HCT116 (cell line): ENCODE data around the gene B3GNT2. TPM values are rescaled to one million over a fixed set of nuclear protein-coding genes. Genes with fewer than 3 reads are reported as not detected.

ENCODE experiments used
- ATAC-seq: fragments of 200-7000 bp; cut with Tn5 transposase; 2 replicates; pipeline ENCODE4 v1.9.1; 2020; ENCODE audit warnings: mild to moderate bottlenecking, moderate library complexity
- BruUV-seq: library from RNA; stranded (reverse); fragments of 400-500 nt; replicated peaks from 2 replicates; lab custom pipeline; 2021; lab: Mats Ljungman, UMichigan
- CTCF ChIA-PET: fragments of 300-600 bp; sonication (Branson Sonifier 250); formaldehyde crosslinking; loops from one replicate; lab custom pipeline; 2021; ENCODE audit warnings: antibody characterized with exemption; lab: Charles Lee
- POLR2A ChIA-PET: fragments of 300-600, 350-600 bp; sonication (Branson Sonifier 250); formaldehyde crosslinking; loops from one replicate; lab custom pipeline; 2021; ENCODE audit warnings: antibody characterized with exemption; lab: Charles Lee
- RAD21 ChIA-PET, 2 experiments: fragments of 300-600 bp; sonication (Branson Sonifier 250); formaldehyde crosslinking; loops; one replicate each; lab custom pipeline; 2023; ENCODE audit warnings: low total read pairs in 2 of 2; ENCODE audit not compliant: uncharacterized antibody in 2 of 2, unreplicated experiment in 2 of 2, low non-redundant PET in 1 of 2; lab: Charles Lee
- DNase-seq: peaks from one replicate; pipeline ENCODE4 v3.0.0-alpha.2; 2010; ENCODE audit warnings: low read depth, low spot score
- H2AFZ ChIP-seq: fragments of 200-600 bp; shearing (Covaris generic), sonication (generic); 2 replicates; pipeline ENCODE4 v1.6.1; 2017; ENCODE audit warnings: low read depth, mixed run types, mixed read lengths, antibody characterized with exemption, low read length; ENCODE audit not compliant: poor library complexity, severe bottlenecking
- H3K27ac ChIP-seq: 2 replicates; pipeline ENCODE4 v1.5.1; 2012; ENCODE audit warnings: low read depth, low read length
- H3K27me3 ChIP-seq: fragments of 200-600 bp; sonication (generic); 2 replicates; pipeline ENCODE4 v1.6.1; 2016; ENCODE audit warnings: mixed run types, low read length, mixed read lengths; ENCODE audit not compliant: insufficient read depth
- H3K36me3 ChIP-seq, 2 experiments: fragments of 200-500 bp in 1 of 2; fragments of 200-600 bp in 1 of 2; sonication (Bioruptor generic) in 1 of 2; sonication (generic) in 1 of 2; 2 replicates each; pipeline versions ENCODE4 v1.5.1 to v1.6.1; 2014 to 2016; ENCODE audit warnings: low read length in 2 of 2, inconsistent platforms in 1 of 2, mixed read lengths in 1 of 2, mixed run types in 1 of 2; ENCODE audit not compliant: insufficient read depth in 2 of 2, control insufficient read depth in 1 of 2
- H3K4me1 ChIP-seq, 2 experiments: fragments of 200-600 bp in 1 of 2; sonication (generic) in 1 of 2; 2 replicates each; pipeline versions ENCODE4 v1.5.1 to v1.6.1; 2012 to 2017; ENCODE audit warnings: low read length in 2 of 2, inconsistent platforms in 1 of 2, mild to moderate bottlenecking in 1 of 2, mixed read lengths in 1 of 2, mixed run types in 1 of 2, moderate library complexity in 1 of 2; ENCODE audit not compliant: insufficient read depth in 2 of 2, control insufficient read depth in 1 of 2
- H3K4me2 ChIP-seq: fragments of 200-600 bp; sonication (generic); 2 replicates; pipeline ENCODE4 v1.6.1; 2017; ENCODE audit warnings: mixed run types, low read length, mixed read lengths
- H3K4me3 ChIP-seq, 2 experiments: fragments of 200-600 bp in 1 of 2; sonication (generic) in 1 of 2; replicated peaks in 1 of 2; 2 replicates each; pipeline ENCODE4 v1.5.1; 2011 to 2016; ENCODE audit warnings: low read length in 2 of 2, control low read depth in 1 of 2, low read depth in 1 of 2, mild to moderate bottlenecking in 1 of 2, mixed read lengths in 1 of 2, mixed run types in 1 of 2
- H3K79me2 ChIP-seq: fragments of 200-600 bp; sonication (generic); 2 replicates; pipeline ENCODE4 v1.6.1; 2017; ENCODE audit warnings: mild to moderate bottlenecking, mixed run types, low read length, moderate library complexity, mixed read lengths; ENCODE audit not compliant: insufficient read depth
- H3K9ac ChIP-seq: fragments of 200-600 bp; sonication (generic); 2 replicates; pipeline ENCODE4 v1.6.1; 2016; ENCODE audit warnings: low read length, mixed read lengths
- H3K9me2 ChIP-seq: fragments of 200-600 bp; sonication (generic), shearing (Covaris generic); 2 replicates; pipeline ENCODE4 v1.6.1; 2017; ENCODE audit warnings: mixed run types, mild to moderate bottlenecking, moderate library complexity; ENCODE audit not compliant: insufficient read depth
- H3K9me3 ChIP-seq, 2 experiments: fragments of 200-500 bp in 1 of 2; fragments of 200-600 bp in 1 of 2; sonication (Bioruptor generic) in 1 of 2; sonication (generic) in 1 of 2; 2 replicates each; pipeline ENCODE4 v1.6.1; 2014 to 2017; ENCODE audit warnings: low read length in 2 of 2, mixed read lengths in 2 of 2, inconsistent platforms in 1 of 2, low read depth in 1 of 2, mild to moderate bottlenecking in 1 of 2, mixed run types in 1 of 2, moderate library complexity in 1 of 2; ENCODE audit not compliant: control insufficient read depth in 1 of 2, insufficient read depth in 1 of 2
- H4K20me1 ChIP-seq: fragments of 200-600 bp; sonication (generic), shearing (Covaris generic); 2 replicates; pipeline ENCODE4 v1.6.1; 2017; ENCODE audit warnings: mixed run types, mild to moderate bottlenecking, moderate library complexity; ENCODE audit not compliant: insufficient read depth
- CBX3 ChIP-seq: IDR thresholded peaks from 2 replicates; pipeline ENCODE4 v1.6.1; 2012; ENCODE audit warnings: low read depth
- CEBPB ChIP-seq: IDR thresholded peaks from 2 replicates; pipeline ENCODE4 v1.6.1; 2012; ENCODE audit warnings: low read depth
- ELF1 ChIP-seq: IDR thresholded peaks from 2 replicates; pipeline ENCODE4 v1.6.1; 2012; ENCODE audit warnings: low read depth, borderline replicate concordance
- EZH2phosphoT487 ChIP-seq: fragments of 200-600 bp; IDR thresholded peaks from 2 replicates; pipeline ENCODE4 v1.6.1; 2018; ENCODE audit warnings: antibody characterized with exemption, borderline replicate concordance
- JUND ChIP-seq: IDR thresholded peaks from 2 replicates; pipeline ENCODE4 v1.6.1; 2012
- POLR2A ChIP-seq: IDR thresholded peaks from 2 replicates; pipeline ENCODE4 v1.7.0; 2011; ENCODE audit warnings: borderline replicate concordance; ENCODE audit not compliant: insufficient read depth, insufficient read length; ENCODE audit errors: extremely low read depth
- SP1 ChIP-seq: IDR thresholded peaks from 2 replicates; pipeline ENCODE4 v1.6.1; 2012; ENCODE audit warnings: low read depth
- SRF ChIP-seq: IDR thresholded peaks from 2 replicates; pipeline ENCODE4 v1.6.1; 2012; ENCODE audit warnings: low read depth
- YY1 ChIP-seq: IDR thresholded peaks from 2 replicates; pipeline ENCODE4 v1.6.1; 2011; ENCODE audit warnings: low read length, low read depth, moderate library complexity, mild to moderate bottlenecking; ENCODE audit not compliant: insufficient replicate concordance; ENCODE audit errors: extremely low read depth
- ZNF274 ChIP-seq: fragments of 200-500 bp; sonication (Bioruptor generic); IDR thresholded peaks from 2 replicates; pipeline ENCODE4 v1.6.1; 2014; ENCODE audit warnings: mild to moderate bottlenecking, low read depth, low read length, inconsistent platforms
- intact Hi-C: fragments of 100-400 bp; cut with micrococcal nuclease; formaldehyde crosslinking; loops from 2 replicates; pipeline ENCODE4 v1.10.0; 2022
- total RNA-seq: library from RNA; stranded (reverse); gene quantifications from one replicate; pipeline ENCODE4 v1.2.1, GENCODE V29; 2021; ENCODE audit not compliant: unreplicated experiment
- TF ChIP-seq, protein P1 (sequence below): IDR thresholded peaks from 2 replicates; pipeline ENCODE4 v1.6.1; 2011; ENCODE audit warnings: mild to moderate bottlenecking, low read length, moderate library complexity; ENCODE audit not compliant: insufficient replicate concordance; ENCODE audit errors: extremely low read depth

The B3GNT2 gene
- total RNA-seq, 1 experiment from 2014 or later, result 21.5 TPM

DNA sequence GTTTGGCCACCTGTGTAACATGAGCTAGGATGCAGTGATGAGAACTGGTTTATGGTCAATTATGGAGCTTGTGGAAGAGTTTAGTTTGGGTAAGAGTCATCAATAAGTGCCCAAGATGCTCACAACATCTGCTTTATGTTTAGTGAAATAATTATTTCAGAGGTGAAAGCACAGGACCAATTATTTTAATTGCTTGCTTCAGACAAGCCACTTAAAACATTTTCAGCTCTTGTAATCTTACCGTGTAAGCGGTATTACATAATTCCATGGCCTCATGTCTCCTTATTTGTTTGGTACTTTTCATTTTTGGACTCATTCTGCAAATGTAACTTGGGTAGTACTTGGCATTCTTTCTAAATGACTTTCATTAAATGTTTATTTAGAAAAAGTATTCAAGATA is 5.4 kb downstream of the B3GNT2 start:
- ATAC-seq, result no peak
- no TSS peak for BruUV-seq
- H4K20me1 ChIP-seq, result peaks cover 22% of the 10 kb centered on the region; the same call in 1 of the 2 replicates
- TF ChIP-seq YY1 (no peak), CBX3 (no peak)
- TF ChIP-seq, all 23 proteins: peak for 0
- no peak overlapping the region for H2AFZ ChIP-seq
- H3K9me2 ChIP-seq, result no peaks in the 10 kb centered on the region
- POLR2A ChIA-PET, result no interaction called here
- no peak overlapping the region for H3K9ac ChIP-seq
- peaks cover 0 to 13% of the 10 kb centered on the region in 2 experiments; a peak in 3 of 4 replicates for H3K4me1 ChIP-seq
- no peaks in the 10 kb centered on the region for H3K27me3 ChIP-seq
- no peak for DNase-seq
- RAD21 ChIA-PET, result no interaction called here
- H3K9me3 ChIP-seq, result no peaks in the 10 kb centered on the region
- H3K27ac ChIP-seq, result no peak overlapping the region
- CTCF ChIA-PET, result no interaction called here
- peaks cover 99% of the 10 kb centered on the region for H3K79me2 ChIP-seq
- H3K4me3 ChIP-seq, result no peak overlapping the region
- intact Hi-C loops, result no loop called here
- no peaks in the 10 kb centered on the region for H3K36me3 ChIP-seq
- no peak overlapping the region for H3K4me2 ChIP-seq

DNA sequence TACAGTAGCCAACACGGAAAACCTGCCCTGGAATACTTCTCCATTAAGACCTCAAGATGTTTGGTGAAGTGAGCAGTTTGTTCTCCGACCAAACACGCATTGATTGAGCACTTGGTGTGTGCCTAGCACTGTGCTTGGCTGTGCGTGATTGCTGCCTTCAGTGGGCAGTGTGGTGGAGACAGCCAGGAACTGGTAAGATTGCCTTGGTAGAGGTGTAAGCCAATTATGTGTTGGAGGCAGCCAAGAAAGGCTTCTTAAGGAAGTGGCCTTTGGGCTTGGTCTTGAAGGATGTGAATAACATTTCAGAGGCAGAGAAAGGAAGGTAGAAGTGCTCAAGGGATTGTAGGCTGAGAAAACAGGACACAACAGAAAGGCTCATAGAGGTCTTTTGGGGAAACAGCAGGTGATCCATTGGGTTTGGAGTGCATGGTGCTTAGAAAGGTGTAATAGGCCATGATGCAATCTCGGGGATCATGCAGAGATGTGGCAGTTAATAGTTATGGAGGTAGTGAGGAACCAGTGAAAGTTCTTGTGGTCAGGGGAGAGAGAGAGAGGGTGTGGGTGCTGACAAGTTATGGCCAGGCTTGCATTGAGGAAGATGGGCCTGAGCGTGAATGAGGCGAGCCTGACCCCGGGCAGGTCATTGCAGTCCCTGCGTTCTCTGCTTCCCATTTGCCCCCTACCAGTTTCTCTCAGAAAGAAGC is 6.3 kb downstream of the B3GNT2 start:
- BruUV-seq, result no TSS peak
- Histone ChIP-seq H3K4me2 (no peak overlapping the region), H3K27ac (no peak overlapping the region), H3K9me3 (no peaks in the 10 kb centered on the region), H3K4me3 (no peak overlapping the region), H4K20me1 (peaks cover 25% of the 10 kb centered on the region; the same call in 1 of the 2 replicates), H3K79me2 (peaks cover 99% of the 10 kb centered on the region), H3K9me2 (no peaks in the 10 kb centered on the region), H2AFZ (no peak overlapping the region), H3K4me1 (peaks cover 0 to 13% of the 10 kb centered on the region in 2 experiments; a peak in 3 of 4 replicates), H3K36me3 (no peaks in the 10 kb centered on the region), H3K9ac (no peak overlapping the region), H3K27me3 (no peaks in the 10 kb centered on the region)
- ChIA-PET POLR2A (no interaction called here), RAD21 (no interaction called here), CTCF (no interaction called here)
- ATAC-seq, result no peak
- DNase-seq, result no peak
- TF ChIP-seq ZNF274, result no peak
- no peak for TF ChIP-seq POLR2A
- no peak for TF ChIP-seq JUND
- TF ChIP-seq CBX3, result no peak
- no peak for TF ChIP-seq CEBPB
- no peak for TF ChIP-seq ELF1
- TF ChIP-seq, protein P1, sequence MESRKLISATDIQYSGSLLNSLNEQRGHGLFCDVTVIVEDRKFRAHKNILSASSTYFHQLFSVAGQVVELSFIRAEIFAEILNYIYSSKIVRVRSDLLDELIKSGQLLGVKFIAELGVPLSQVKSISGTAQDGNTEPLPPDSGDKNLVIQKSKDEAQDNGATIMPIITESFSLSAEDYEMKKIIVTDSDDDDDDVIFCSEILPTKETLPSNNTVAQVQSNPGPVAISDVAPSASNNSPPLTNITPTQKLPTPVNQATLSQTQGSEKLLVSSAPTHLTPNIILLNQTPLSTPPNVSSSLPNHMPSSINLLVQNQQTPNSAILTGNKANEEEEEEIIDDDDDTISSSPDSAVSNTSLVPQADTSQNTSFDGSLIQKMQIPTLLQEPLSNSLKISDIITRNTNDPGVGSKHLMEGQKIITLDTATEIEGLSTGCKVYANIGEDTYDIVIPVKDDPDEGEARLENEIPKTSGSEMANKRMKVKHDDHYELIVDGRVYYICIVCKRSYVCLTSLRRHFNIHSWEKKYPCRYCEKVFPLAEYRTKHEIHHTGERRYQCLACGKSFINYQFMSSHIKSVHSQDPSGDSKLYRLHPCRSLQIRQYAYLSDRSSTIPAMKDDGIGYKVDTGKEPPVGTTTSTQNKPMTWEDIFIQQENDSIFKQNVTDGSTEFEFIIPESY, result no peak
- no peak for TF ChIP-seq SRF
- TF ChIP-seq EZH2phosphoT487, result no peak
- no peak for TF ChIP-seq SP1
- intact Hi-C loops, result no loop called here
